CD4-positive, alpha-beta T cell treated with Interleukin-21 for 1 hour (primary cell): ENCODE data around the gene PSMG1.
A peak's percentile ranks its signal among the peaks of the same experiment; 100 is the strongest.
"Not testable (repeated sequence)": the region's sequence is repeated elsewhere in the genome, so short reads cannot be mapped to it uniquely, and the experiment has no call there.

ENCODE experiments used
- DNase-seq: peaks from one replicate; pipeline ENCODE4 v3.0.0-alpha.2; 2020

The PSMG1 gene

DNA sequence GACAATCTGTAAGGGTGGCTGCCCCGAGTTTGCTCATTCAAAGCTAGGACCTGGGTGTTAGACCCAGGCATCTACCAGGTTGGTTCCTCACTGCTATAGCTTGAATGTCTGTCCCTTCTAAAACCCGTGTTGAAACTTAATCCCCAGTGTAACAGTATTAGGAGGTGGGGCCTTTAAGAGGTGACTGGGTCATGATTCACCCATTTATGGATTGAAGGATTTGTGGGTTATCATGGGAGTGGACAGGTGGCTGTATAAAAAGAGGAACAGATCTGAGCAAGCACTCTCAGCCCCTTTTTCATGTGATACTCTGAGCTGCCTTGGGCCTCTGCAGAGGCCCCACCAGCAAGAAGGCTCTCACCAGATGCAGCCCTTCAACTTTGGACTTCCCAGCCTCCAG lies 29.4 kb downstream of the PSMG1 start:
- no peak for DNase-seq

DNA sequence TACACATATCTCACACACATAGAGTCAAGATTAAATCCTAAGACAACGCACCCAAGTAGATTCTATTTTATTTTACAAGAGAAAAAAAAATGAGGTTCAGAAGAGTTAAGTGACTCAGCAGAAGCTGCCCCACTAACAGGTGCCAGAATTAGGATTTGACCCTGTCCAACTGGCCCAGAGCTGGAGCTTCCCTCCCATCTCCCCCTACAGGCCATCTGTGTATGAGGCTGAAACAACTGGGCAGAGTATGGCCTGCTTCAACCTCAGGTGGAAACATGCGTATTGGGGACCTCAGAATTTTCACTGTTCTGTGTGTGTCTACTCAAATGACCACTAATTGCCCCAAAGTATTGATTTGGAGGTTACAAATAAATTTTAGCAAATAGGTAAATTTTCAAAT lies 29.9 kb downstream of the PSMG1 start:
- no peak for DNase-seq

GRCh38 chr21:39152271-39152670 lies 31.0 kb downstream of the PSMG1 start:
- no peak for DNase-seq

- DNase-seq: no peak
Observed at GRCh38 chr21:39150877-39151276, 32.4 kb downstream of the PSMG1 start.

DNA sequence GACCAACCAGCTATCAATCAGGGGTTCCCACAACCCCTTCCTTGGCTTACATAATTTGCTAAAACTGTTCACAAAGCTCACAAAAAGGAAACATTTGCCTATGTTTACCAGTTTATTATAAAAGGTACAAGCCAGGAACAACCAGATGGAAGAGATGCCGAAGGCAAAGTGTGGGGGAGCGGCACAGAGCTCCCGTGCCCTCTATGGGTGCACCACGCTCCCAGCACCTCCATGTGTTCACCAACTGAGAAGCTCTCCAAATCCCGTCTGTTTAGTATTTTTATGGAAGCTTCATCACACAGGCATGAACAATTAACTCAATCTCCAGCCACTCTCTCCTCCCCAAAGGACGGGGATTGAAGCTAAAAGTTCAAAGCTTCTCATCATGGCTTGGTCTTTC lies 32.9 kb downstream of the PSMG1 start:
- no peak for DNase-seq

DNA sequence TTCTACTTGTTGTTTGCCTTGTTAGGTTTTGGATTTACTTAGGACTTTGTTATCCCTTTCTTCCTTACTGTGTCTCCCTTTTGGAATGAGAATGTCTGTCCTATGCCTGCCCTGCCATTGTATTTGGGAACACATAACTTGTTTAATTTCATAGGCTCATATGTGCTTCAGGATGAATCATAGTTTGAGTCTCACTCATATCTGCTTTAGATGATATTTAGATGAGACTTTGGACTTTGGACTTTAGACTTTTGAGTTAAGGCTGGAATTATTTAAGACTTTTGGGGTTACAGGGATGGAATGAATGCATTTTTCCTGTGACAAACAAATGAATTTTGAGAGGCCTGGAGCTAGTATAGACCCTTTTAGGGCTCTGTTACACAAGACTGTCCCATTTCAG lies 33.4 kb downstream of the PSMG1 start:
- no peak for DNase-seq

DNA sequence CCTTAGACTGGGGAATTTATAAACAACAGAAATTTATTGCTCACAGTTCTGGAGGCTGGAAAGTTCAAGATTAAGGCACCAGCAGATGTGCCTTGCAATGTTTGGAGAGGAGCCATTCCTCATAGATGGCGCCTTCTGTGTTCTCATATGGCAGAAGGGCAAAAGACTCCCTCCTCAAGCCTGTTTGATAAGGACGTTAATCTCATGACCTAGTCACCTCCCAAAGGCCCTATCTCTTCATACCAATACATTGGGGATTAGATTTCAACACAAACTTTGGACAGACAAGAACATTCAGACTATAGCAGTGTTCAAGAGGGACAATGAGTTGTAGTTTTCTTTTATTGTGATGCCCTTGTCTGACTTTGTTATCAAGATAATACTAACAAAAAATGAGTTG lies 34.3 kb downstream of the PSMG1 start:
- DNase-seq: no peak

DNA sequence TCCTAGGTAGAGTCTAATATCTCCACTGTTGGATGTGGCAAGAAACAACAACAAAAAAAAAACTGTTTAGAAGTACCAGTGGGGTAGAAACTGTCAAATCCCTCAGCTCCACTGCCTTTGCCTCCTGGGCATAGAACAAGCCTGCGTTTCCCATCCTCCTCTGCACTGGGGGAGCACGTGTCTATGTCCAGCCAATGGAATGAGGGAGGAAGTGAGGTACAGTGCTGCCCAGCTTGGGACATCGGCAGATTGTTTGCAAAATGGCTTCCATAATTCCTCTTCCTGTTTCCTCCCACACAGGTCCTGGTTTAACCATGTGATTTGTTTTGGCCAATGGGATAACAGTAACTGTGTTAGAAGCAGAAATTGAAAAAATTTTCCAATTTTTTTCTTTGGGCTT lies 39.1 kb downstream of the PSMG1 start:
- no peak for DNase-seq

DNA sequence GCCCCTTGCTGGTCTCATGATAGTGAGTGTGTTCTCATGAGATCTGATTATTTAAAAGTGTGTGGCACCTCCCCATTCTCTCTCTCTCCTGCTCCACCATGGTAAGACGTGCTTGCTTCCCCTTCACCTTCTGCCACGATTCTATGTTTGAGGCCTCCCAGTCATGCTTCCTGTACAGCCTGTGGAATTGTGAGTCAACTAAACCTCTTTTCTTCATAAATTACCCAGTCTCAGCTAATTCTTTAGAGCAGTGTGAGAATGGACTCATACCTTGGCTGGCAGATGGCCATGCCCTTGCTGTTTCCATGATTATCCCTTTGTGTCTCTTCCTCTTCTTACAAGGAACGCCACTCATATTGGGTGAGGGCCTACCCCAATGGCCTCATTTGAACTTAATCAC lies 40.3 kb downstream of the PSMG1 start:
- DNase-seq: no peak

DNA sequence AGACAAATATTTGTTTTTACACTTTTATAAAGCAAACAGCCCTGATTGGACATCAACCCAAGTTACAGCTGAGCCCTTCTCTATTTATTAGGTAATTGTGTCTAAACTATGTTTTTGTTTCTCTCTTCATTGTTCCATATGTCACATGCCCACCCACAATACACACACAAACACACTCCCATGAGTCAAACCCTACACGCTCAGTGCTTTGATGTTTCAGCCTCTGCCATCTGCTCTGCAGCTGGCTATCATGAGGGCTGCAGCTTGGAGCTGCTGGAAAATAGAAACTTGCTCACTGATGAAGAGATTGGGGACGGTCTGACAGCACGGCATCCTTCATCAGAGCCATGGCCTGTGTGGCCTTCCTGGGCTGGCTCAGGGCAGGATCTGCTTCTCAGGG lies 41.7 kb downstream of the PSMG1 start:
- DNase-seq: no peak

GRCh38 chr21:39137248-39138178 lies 45.7 kb downstream of the PSMG1 start:
- no peak for DNase-seq

DNA sequence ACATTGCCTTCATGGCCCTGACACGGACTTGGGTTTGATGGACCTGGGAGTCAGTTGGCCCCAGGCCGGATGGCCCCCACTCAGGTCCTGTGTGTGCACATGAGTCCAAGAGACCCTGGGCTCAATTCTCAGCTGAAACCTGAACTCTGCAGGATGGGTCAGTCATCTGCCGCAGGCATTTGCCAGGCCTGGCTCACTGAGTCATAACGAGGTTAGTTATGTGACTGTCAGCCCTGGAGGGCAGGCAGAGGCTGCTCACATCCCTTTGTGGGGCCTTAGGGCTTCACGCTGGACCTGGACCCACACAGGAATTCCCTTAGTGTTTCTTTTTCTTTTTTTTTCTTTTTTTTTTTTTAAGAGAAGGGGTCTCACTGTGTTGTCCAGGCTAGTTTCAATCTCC lies 46.5 kb downstream of the PSMG1 start:
- DNase-seq: no peak

- not testable (repeated sequence) for DNase-seq
Observed at GRCh38 chr21:39136138-39136537, 47.1 kb downstream of the PSMG1 start.

- DNase-seq: no peak
Observed at GRCh38 chr21:39134288-39134810, 48.9 kb downstream of the PSMG1 start.

- DNase-seq: no peak
Observed at GRCh38 chr21:39132248-39132647, 51.0 kb downstream of the PSMG1 start.

- DNase-seq: no peak
Observed at GRCh38 chr21:39131791-39132190, 51.5 kb downstream of the PSMG1 start.

DNA sequence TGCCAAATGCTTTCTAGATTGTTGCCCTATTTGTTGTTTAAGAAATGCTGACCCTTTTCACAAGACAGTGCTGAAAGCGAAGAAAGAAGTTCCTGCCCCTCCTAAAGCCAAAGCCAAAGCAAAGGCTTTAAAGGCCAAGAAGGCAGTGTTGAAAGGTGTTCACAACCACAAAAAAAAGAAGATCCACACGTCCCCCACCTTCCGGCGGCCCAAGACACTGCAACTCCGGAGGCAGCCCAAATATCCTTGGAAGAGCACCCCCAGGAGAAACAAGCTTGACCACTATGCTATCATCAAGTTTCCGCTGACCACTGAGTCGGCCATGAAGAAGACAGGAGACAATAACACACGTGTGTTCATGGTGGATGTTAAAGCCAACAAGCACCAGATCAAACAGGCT lies 55.7 kb downstream of the PSMG1 start:
- DNase-seq: no peak

DNA sequence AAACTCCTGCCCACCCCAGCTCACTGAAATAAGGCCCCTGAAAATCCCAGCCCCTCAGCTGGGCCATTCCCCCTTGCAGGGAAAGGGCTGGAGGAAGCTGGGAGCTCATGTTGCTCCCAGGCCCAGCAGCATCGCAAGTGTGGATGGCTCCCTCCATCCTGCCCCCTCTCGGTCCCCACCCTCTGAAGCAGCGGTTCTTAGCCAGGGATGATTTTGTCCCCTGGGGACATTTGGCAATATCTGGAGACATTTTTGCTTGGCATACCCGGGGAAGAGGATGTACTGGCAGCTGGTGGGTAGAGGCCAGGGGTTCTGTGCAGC lies 56.8 kb downstream of the PSMG1 start:
- no peak for DNase-seq

- DNase-seq: peak; percentile 8
Observed at GRCh38 chr21:39125752-39126485, 57.3 kb downstream of the PSMG1 start.
